Limb (tissue), 2 donors: ENCODE results near the gene WDR11.
A peak's percentile ranks its signal among the peaks of the same experiment; 100 is the strongest.

Experiments
- DNase-seq, 2 donors: peaks; one replicate each; pipeline ENCODE4 v3.0.0-alpha.2; 2016; ENCODE audit errors: extremely low spot score in 2 of 2

Gene WDR11

DNA sequence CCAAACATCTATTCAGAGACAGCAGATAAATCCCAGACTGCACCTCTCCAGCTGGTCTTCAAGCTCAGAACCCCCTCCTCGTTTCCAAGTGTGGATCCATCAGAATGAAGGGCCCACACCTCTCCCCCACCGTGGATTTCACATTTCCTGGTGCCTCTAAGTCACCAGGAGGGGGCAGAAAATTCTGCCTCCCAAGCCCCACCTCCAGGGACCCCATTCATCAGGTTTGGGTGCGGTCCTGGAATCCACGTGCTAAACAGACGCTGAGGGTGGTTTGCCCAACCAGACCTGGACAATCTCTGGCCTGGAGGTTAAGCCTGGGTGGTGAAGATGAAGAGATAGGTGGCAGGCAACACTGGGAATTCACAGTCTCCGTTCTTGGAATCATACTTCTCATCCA lies 92.4 kb downstream of the WDR11 start:
- no peak for DNase-seq

DNA sequence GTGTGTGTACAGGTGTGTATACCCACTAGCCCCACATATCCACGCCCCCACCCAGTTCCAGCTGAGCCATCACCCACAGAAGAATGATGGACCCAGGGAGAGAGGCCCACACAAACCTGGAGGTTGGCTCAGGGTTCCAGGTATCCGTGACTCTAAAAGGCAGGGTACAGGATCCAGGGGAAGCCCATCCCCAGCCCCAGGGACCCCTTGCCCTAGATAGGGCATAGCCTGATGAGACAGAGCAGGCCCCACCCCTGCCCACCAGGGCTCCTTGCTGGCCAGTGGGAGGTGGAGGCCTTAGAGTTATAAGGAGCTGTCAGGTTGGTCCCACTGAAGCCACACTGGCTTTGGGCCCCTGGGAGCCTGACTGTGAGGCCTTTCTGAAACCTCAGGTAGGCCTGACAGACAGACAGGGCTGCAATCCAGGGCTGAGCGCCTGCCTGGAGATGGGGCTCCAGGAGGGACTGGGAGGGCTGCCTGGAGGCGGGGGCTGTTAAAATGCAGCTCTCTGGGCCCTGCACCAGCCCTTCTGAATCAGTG lies 93.5 kb downstream of the WDR11 start:
- no peak for DNase-seq

DNA sequence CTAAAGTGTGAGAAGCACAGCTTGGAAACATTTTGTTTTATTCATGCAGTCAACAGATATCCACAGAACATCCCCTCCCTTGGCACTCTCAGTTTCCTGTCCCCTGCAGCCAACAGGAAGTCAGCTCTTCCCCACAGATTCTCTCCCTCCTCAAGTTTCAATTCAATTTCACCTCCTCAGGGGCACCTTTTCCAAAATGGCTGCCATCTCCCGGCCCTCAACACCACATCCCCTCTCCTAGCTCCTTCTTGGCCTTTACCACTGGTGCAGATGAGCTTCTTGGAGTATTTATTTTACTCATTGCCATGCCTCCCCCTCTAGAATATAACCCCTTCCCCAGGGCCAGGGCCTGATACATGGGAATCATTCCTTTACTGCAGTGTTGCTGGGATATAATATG lies 94.0 kb downstream of the WDR11 start:
- no peak for DNase-seq

DNA sequence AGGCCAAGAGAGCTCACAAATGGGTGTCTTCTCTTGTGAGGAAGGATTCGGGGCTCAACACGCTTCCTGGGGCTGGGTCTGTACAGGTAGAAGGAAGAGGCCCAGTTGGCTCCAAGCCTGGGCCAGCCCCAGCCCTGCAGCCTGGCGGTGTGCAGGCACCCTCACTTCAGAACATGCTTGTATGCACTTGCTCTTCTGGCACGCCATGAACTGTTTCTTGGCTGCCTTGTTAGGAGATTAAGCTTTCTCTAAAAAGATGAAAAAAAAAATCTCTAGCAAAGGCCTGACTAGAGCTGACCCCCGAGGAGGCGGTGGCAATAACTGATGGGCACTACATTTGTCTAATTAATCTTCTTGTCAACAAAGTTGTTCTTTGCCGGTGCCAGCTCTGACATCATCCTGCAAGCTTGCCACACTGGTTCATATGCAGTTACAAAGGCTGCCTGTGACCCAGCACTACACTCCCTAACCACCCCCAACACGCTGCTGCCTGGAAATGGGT lies 94.7 kb downstream of the WDR11 start:
- DNase-seq, result no peak

DNA sequence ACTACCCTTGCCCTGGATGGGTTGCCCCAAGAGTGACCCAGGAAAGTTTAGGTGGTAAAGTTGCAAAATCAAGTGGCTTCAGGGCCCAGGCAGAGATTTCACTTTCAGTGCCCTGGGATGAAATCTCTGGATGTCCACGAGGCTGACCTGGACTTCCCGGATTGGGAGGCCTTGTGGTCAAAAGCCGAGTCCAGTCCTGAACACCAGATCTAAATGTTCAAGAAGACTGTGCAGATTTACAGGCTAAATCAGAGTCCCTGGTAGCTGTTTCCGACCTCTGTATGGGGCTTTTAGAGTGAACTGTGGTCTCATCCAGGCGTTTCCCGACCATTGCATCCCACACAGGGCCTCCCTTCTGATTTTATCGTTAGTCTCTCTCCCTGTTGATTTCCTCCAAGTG lies 95.3 kb downstream of the WDR11 start:
- DNase-seq, result no peak

DNA sequence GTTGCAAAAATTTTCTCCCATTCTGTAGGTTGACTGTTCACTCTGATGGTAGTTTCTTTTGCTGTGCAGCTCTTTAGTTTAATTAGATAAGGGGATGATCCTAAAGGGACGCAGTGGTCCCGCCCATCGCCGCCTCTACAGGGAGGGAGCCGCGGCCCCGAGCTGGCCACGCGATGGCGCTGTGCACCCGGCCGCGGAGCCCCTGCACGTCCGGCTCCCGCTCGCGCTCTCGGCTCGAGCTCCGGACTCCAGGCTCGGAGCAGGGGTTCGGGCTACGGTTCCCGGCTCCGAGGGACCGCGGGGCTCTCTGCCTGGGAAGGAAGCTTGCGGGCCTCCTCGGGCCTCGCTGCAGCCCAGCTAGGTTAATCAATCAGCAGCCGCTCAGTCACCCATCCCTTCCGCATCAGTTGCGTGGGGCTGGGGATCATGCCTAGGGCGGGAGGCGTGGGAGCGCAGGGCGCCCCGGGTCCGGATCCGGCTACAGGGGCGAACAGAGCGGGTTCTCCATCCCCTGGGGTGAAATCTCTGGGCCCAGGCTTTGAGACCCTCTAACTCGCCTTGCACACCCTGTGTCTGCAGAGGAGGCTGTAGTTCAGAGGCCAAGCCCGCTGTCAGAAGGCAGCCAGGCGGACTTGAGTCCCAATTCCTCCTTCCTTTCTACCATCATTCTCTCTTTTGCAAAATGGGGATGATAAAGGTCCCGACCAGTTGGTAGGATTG lies 97.9 kb downstream of the WDR11 start:
- DNase-seq, result peak; percentile 81 to 89

DNA sequence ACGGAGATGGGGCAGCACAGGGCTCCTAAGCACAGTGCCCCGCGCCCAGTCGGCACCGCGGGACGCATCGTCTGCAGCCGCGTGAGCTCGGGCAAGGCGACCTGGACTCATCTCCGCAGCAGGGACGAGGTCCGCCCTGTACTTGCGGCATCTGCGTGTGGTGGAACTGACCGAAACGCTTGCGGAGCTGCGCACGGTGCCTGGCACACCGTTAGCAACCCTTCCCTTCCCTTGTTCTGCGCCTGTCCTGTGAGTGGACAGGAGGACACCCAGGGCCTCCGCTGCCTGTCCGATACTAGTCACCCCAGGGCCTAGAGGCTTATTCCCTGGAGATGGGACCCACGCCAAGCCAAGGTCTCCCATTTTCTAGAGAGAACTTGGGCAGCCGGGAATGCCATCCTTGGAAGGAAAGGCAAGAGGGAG lies 98.5 kb downstream of the WDR11 start:
- peak in 1 of 2 donors; percentile 56 for DNase-seq

DNA sequence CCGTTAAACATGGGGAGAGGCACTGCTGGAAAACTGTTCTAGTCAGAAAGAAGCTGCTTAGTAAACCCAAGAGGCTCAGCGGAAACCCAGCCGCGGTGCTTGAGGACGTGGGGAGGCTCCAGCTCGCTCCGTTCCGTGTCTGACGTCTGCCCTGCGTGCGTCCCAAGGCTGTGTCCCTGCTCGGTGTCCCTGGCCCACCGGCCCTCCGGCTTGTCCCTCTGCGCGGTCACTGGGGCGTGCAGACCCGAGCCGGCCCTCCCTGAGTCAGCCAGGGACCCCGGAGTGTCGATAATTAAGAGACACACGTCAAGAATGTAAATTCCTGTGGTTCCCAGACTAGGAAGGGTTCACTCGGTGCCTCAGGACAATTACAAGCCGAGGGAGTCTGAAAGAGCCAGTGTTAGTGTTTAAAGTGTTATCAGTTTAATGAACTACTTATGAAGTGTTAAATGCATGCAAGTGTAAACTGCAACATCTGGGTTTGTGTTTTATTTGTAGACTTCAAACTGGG lies 98.9 kb downstream of the WDR11 start:
- DNase-seq, result peak in 1 of 2 donors; percentile 54

DNA sequence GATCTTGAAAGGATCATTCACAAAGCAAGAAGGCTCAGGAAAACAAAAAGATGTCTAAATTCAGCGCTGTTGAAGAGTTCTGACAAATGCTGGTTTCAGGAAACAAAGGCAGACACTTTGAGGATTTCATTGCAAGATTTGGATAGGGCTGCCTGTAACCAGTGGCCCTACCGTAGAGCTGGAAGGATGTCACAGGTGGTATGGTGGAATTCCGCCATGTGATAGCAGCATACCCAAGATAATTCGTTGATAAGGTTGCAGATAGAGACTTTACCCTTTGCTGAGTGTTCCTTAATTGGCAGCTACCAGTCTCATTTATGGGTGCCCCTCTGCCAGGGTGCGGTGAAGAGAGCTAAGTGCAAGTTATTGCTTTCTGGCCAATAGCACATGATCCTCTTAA lies 100.1 kb downstream of the WDR11 start:
- DNase-seq, result no peak

DNA sequence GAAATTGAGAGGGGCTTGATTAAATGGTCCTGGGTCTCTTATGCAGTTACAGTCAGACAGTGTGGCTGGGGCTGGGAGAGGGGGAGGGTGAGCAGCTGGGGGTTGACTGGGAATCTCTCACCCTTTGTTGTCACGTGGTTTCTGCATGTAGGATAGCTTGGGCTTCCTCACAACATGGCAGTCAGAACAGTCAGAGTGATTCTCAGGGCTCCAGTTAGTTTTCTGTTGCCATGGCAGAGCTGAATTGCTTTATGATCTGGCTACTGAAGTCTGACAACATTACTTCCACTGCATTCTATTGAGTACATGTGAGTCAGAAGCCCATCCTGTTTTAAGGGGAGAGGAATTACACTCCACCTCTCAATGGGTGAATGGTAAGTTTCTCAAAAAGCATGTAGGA lies 102.7 kb downstream of the WDR11 start:
- DNase-seq, result no peak
